Stimulated activated naive CD8-positive, alpha-beta T cell treated with anti-CD3 and anti-CD28 coated beads, Interleukin-15, amount 100 ng/mL, for 72 hours (primary cell): ENCODE data around the gene MOXD1.

ENCODE experiments used
- ATAC-seq: fragments of 150-1000 bp; cut with Tn5 transposase; 2 replicates; pipeline ENCODE4 v1.10.0; 2021; ENCODE audit warnings: mild to moderate bottlenecking, moderate library complexity
- DNase-seq, 2 donors: peaks; one replicate each; pipeline ENCODE4 v3.0.0; 2021 to 2022
- H3K27ac Mint-ChIP-seq, 2 donors: one replicate each; pipeline ENCODE4 v1.8.0; 2022; ENCODE audit warnings: mild to moderate bottlenecking in 2 of 2, mixed read lengths in 2 of 2, moderate library complexity in 2 of 2
- H3K27me3 Mint-ChIP-seq: one replicate; pipeline ENCODE4 v1.8.0; 2022; ENCODE audit warnings: mixed read lengths
- H3K4me1 Mint-ChIP-seq: one replicate; pipeline ENCODE4 v1.8.0; 2022; ENCODE audit warnings: mild to moderate bottlenecking, mixed read lengths
- H3K4me3 Mint-ChIP-seq, 2 donors: one replicate each; pipeline ENCODE4 v1.8.0; 2022; ENCODE audit warnings: mild to moderate bottlenecking in 2 of 2, mixed read lengths in 2 of 2, moderate library complexity in 1 of 2
- H3K9me3 Mint-ChIP-seq, 2 donors: one replicate each; pipeline ENCODE4 v1.8.0; 2022; ENCODE audit warnings: mixed read lengths in 2 of 2

The MOXD1 gene

DNA sequence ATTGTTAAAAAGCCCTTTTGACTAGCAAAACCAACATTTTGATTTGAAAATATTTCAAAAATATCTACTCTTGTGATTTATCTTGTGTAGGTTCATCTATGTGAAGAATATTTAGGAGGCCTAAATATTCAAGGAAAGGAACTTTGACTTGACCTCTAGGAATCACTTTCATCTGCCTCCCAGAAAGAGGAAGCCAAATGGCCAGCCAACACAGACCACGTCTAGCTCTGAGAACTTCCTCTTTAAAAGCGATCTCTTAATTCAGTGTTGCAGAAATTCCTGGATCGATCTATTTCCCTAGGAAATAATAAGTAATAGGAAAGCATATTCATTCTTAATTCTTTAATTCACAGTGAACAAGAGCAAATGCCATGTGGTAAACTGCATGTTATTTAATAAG lies 9.6 kb upstream of the MOXD1 start:
- no peak overlapping the region for H3K4me3 Mint-ChIP-seq
- H3K27ac Mint-ChIP-seq, result no peak overlapping the region
- DNase-seq (no peak), ATAC-seq (no peak)
- no peaks in the 10 kb centered on the region for H3K4me1 Mint-ChIP-seq
- H3K9me3 Mint-ChIP-seq, result peaks cover 0 to 2% of the 10 kb centered on the region in 2 donors
- peaks cover 54% of the 10 kb centered on the region for H3K27me3 Mint-ChIP-seq

- ATAC-seq (peak; percentile 31), DNase-seq (no peak)
- Mint-ChIP-seq H3K4me3 (no peak overlapping the region), H3K4me1 (peaks cover 28% of the 10 kb centered on the region), H3K27me3 (peaks cover 54% of the 10 kb centered on the region), H3K27ac (no peak overlapping the region), H3K9me3 (no peaks in the 10 kb centered on the region)
Measured at GRCh38 chr6:132405143-132405915, 4.1 kb upstream of the MOXD1 start.

GRCh38 chr6:132404736-132405135 lies 3.5 kb upstream of the MOXD1 start:
- H3K4me1 Mint-ChIP-seq, result peaks cover 30% of the 10 kb centered on the region
- H3K27me3 Mint-ChIP-seq, result peaks cover 54% of the 10 kb centered on the region
- no peak for DNase-seq
- H3K27ac Mint-ChIP-seq, result no peak overlapping the region
- no peak overlapping the region for H3K4me3 Mint-ChIP-seq
- no peak for ATAC-seq
- H3K9me3 Mint-ChIP-seq, result no peaks in the 10 kb centered on the region

GRCh38 chr6:132404330-132404729 lies 3.1 kb upstream of the MOXD1 start:
- Mint-ChIP-seq H3K27me3 (peaks cover 55% of the 10 kb centered on the region), H3K4me3 (peak overlapping the region in 1 of 2 donors; percentile 65), H3K27ac (no peak overlapping the region), H3K9me3 (no peaks in the 10 kb centered on the region), H3K4me1 (peaks cover 30% of the 10 kb centered on the region)
- DNase-seq (no peak), ATAC-seq (no peak)

- Mint-ChIP-seq H3K4me3 (peak overlapping the region; percentile 36 to 64), H3K4me1 (peaks cover 30% of the 10 kb centered on the region), H3K27ac (no peak overlapping the region), H3K27me3 (peaks cover 71% of the 10 kb centered on the region), H3K9me3 (no peaks in the 10 kb centered on the region)
- no peak for DNase-seq
- peak; percentile 3 for ATAC-seq
Measured at GRCh38 chr6:132401618-132402285, 477 bp upstream of the MOXD1 start.

DNA sequence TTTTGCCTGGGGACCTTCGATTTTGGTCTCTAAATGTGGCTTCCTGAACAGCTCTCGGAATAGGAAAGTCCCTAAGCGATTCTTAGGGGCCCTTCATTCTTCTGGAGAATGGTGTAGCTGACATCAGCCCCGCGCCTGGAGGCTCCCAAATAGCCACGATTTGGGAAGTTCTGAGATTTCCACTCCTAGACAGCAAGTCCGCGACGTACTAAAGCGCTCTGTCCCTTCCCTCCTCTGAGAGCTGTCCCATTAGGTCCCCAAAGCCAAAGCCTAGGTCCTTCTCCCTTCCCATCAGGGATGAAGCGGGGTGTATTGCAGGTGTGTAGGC lies 756 bp downstream of the MOXD1 start:
- Mint-ChIP-seq H3K4me3 (peak overlapping the region; percentile 55 to 81), H3K9me3 (peaks cover under 1 to 6% of the 10 kb centered on the region in 2 donors), H3K4me1 (peaks cover 30% of the 10 kb centered on the region), H3K27ac (no peak overlapping the region), H3K27me3 (peaks cover 72% of the 10 kb centered on the region)
- DNase-seq, result no peak
- ATAC-seq, result no peak

- H3K27me3 Mint-ChIP-seq, result peaks cover 75% of the 10 kb centered on the region
- peaks cover 21% of the 10 kb centered on the region for H3K4me1 Mint-ChIP-seq
- H3K27ac Mint-ChIP-seq, result no peak overlapping the region
- H3K9me3 Mint-ChIP-seq, result peaks cover 11 to 16% of the 10 kb centered on the region in 2 donors
- DNase-seq (no peak), ATAC-seq (no peak)
- H3K4me3 Mint-ChIP-seq, result no peak overlapping the region
Measured at GRCh38 chr6:132399376-132400074, 1.8 kb downstream of the MOXD1 start.

- Mint-ChIP-seq H3K4me3 (no peak overlapping the region), H3K27me3 (peaks cover 72% of the 10 kb centered on the region), H3K27ac (no peak overlapping the region), H3K4me1 (no peaks in the 10 kb centered on the region), H3K9me3 (peaks cover 18 to 25% of the 10 kb centered on the region in 2 donors)
- DNase-seq (no peak), ATAC-seq (no peak)
Measured at GRCh38 chr6:132395015-132395597, 6.2 kb downstream of the MOXD1 start.

- H3K4me3 Mint-ChIP-seq, result no peak overlapping the region
- H3K9me3 Mint-ChIP-seq, result peaks cover 18 to 25% of the 10 kb centered on the region in 2 donors
- H3K4me1 Mint-ChIP-seq, result no peaks in the 10 kb centered on the region
- DNase-seq (no peak), ATAC-seq (no peak)
- H3K27me3 Mint-ChIP-seq, result peaks cover 63% of the 10 kb centered on the region
- no peak overlapping the region for H3K27ac Mint-ChIP-seq
Measured at GRCh38 chr6:132392792-132393191, 8.5 kb downstream of the MOXD1 start.

GRCh38 chr6:132392270-132392646 lies 9.0 kb downstream of the MOXD1 start:
- H3K27ac Mint-ChIP-seq, result no peak overlapping the region

GRCh38 chr6:132391391-132392269 lies 9.6 kb downstream of the MOXD1 start:
- no peak for DNase-seq
- ATAC-seq, result no peak
- peaks cover 18 to 25% of the 10 kb centered on the region in 2 donors for H3K9me3 Mint-ChIP-seq
- H3K4me1 Mint-ChIP-seq, result no peaks in the 10 kb centered on the region
- H3K27me3 Mint-ChIP-seq, result peaks cover 51% of the 10 kb centered on the region
- H3K27ac Mint-ChIP-seq, result no peak overlapping the region
- no peak overlapping the region for H3K4me3 Mint-ChIP-seq

More at GRCh38 chr6:132392270-132392646, 9.0 kb downstream of the MOXD1 start:
- Mint-ChIP-seq H3K9me3 (peaks cover 18 to 25% of the 10 kb centered on the region in 2 donors), H3K4me1 (no peaks in the 10 kb centered on the region), H3K27me3 (peaks cover 58% of the 10 kb centered on the region), H3K4me3 (no peak overlapping the region)
- DNase-seq (no peak), ATAC-seq (no peak)

DNA sequence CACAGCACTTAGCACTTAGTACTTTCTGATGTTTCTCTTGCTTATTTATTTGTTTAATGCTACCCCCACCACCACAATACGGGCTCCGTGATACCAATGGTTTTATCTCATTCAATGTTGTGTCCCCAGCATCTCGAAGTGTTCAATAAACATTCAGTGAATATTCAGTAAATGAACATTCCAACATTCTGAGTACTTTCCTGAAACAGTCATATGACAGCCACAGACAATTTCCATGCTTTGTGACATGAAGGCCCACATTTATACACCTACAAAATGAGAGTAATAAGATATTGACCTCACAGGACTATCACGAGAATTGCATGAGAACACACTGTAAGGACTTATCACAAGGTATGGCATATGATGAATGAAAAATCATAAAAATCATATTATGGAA lies 10.8 kb downstream of the MOXD1 start:
- DNase-seq, result no peak
- peaks cover 40% of the 10 kb centered on the region for H3K27me3 Mint-ChIP-seq
- no peaks in the 10 kb centered on the region for H3K4me1 Mint-ChIP-seq
- peaks cover 17 to 18% of the 10 kb centered on the region in 2 donors for H3K9me3 Mint-ChIP-seq
- no peak for ATAC-seq
- H3K27ac Mint-ChIP-seq, result no peak overlapping the region
- H3K4me3 Mint-ChIP-seq, result no peak overlapping the region

GRCh38 chr6:132390017-132390416 lies 11.3 kb downstream of the MOXD1 start:
- DNase-seq, result no peak
- Mint-ChIP-seq H3K9me3 (peaks cover 13 to 14% of the 10 kb centered on the region in 2 donors), H3K4me3 (no peak overlapping the region), H3K4me1 (no peaks in the 10 kb centered on the region), H3K27ac (no peak overlapping the region), H3K27me3 (peaks cover 39% of the 10 kb centered on the region)
- no peak for ATAC-seq

DNA sequence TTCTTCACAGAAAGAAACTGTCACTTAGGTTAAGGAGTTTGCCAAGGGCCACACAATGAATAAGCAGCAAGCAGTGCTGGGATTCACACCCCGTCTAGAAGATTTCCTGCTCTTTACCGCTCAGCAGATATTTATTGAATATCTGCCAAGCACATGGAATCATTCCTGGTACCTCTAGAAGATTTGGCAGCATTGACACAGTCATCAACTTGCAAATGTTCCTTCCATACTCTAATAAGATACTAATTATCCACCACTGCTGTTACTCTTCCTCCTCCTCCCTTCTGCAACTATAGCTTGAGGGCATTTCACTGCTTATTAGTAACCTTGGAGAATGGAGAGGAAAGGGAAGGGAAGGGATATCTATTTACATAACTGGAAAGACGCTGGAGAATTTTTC lies 13.0 kb downstream of the MOXD1 start:
- ATAC-seq, result no peak
- no peak for DNase-seq
- H3K27ac Mint-ChIP-seq, result no peak overlapping the region
- no peaks in the 10 kb centered on the region for H3K4me1 Mint-ChIP-seq
- no peaks in the 10 kb centered on the region for H3K9me3 Mint-ChIP-seq
- H3K4me3 Mint-ChIP-seq, result no peak overlapping the region
- H3K27me3 Mint-ChIP-seq, result peaks cover 38% of the 10 kb centered on the region

GRCh38 chr6:132382630-132383175 lies 18.6 kb downstream of the MOXD1 start:
- ATAC-seq, result no peak
- no peak for DNase-seq
- Mint-ChIP-seq H3K4me3 (no peak overlapping the region), H3K4me1 (no peaks in the 10 kb centered on the region), H3K27me3 (peaks cover 34% of the 10 kb centered on the region), H3K9me3 (peaks cover 5 to 7% of the 10 kb centered on the region in 2 donors), H3K27ac (no peak overlapping the region)
